Astrocyte (in vitro differentiated cells and primary cell): ENCODE results near the gene CAMK2B.

Experiments
- CTCF ChIP-seq: IDR thresholded peaks from 2 replicates; pipeline ENCODE4 v1.5.1; 2011; ENCODE audit warnings: low read depth, mild to moderate bottlenecking, inconsistent platforms, low read length, moderate library complexity; ENCODE audit not compliant: insufficient read depth
- EZH2 ChIP-seq: IDR thresholded peaks from 2 replicates; pipeline ENCODE4 v1.6.1; 2012; ENCODE audit warnings: mild to moderate bottlenecking, low read length, inconsistent platforms; ENCODE audit not compliant: insufficient read depth

GRCh38 chr7:44330331-44330730, 4.9 kb upstream of the CAMK2B start:
- TF ChIP-seq CTCF (no peak), EZH2 (no peak)
